HG02840 (cell line): ENCODE results near the gene SPIB.

Source experiments
- ATAC-seq: cut with Tn5 transposase; IDR thresholded peaks from one replicate; pipeline ENCODE4 v1.9.1; 2021; ENCODE audit warnings: mild to moderate bottlenecking, moderate library complexity, moderate number of reproducible peaks; ENCODE audit not compliant: unreplicated experiment, low FRiP score

SPIB gene

DNA sequence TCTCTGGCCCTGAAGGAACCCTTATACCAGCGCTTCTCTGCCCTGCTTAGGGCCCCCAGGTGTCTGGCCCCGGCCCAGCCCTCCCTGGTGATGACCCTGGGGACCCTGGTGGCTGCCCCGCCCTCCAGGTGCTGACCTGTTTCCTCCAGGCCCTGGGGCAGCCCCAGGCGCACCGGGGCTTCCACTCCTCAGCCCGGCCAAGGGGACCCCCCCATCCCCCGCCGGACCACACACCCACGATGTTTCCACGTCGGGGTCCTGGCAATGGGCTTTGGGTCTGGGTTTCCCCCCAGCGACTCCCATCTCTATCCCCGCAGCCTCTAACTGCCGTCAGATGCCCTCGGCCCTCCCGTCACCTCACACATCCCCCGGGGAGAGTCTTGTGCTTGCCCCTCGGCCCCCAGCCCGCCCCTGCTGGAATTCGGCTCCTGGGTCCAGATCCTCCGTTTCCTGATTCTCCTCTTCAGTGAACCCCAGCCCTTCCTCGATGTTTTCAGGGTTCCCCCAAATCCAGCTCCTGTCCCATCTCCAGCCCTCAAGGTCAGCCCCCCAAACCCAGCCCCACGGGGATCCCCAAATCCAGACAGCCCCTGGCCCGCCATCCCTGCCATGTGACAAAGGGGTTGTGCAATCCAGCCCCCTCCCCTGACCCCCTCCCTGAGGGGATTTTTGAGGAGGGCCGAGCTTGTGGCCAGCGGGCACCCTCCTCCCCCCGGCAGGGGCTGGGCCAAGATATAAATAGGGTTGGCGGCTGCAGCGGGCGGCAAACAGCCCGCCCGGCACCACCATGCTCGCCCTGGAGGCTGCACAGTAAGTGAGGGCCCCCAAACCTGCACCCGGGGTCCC is at the start of gene SPIB:
Gene SPIB, plus strand, starts transcription at position 763 of the 846 bp plus-strand sequence. Its CDS starts 25 bp downstream, at position 788.
- ATAC-seq = no peak

DNA sequence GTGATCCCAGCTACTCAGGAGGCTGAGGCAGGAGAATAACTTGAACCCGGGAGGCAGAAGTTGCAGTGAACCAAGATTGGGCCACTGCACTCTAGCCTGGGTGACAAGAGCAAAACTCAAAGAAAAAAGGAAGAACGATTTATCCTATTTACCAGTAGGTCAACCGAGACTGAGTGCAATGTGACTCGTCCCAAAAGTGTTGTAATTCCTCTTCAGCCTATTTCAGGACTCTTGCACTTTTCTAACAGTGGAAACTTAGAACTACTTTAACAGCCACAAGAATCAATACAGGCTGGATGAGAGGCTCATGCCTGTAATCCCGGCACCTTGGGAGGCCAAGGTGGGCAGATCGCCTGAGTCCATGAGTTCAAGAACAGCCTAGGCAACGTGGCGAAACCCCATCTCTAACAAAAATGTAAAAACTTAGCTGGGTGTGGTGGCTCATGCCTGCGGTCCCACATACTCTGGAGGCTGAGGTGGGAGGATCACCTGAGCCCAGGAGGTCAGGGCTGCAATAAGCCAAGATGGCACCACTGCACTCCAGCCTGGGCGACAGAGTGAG is 46.7 kb upstream of the SPIB start:
- ATAC-seq = no peak

DNA sequence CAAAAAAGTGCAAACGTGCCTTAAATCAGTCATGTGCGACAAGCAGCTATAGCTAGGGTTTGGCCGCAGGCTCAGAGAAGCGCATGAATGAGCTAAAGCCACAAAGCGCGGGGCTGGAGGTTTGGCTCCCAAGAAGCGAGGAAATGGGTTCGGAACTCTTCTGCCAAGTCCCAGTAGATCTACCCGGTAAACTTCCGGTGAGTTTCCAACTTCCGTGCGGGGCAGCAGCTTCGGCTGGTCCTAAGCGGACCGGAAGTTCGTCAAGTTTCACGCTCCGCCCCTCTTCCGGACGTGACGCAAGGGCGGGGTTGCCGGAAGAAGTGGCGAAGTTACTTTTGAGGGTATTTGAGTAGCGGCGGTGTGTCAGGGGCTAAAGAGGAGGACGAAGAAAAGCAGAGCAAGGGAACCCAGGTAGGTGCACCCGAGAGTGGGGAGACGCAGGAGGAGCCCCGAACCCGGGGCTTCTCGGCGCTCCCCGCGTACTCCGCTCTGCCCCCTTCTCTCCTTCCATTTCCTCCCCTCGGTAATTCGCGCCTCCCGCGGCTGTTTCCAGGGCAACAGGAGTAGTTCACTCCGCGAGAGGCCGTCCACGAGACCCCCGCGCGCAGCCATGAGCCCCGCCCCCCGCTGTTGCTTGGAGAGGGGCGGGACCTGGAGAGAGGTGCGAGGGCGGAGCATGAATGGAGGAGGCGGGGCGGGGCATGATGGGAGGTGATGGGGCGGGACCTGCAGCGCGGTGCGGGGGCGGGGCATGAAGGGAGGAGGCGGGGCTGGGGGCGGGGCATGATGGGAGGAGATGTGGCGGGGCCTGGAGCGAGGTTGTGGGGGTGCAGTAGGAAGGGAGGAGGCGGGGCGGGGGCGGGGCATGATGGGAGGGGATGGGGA is 42.3 kb upstream of the SPIB start, which contains the start of gene NR1H2:
Gene NR1H2, plus strand, starts transcription at position 292 of the 885 bp plus-strand sequence. CDS start 1,149 bp downstream, outside the sequence.
- ATAC-seq = peak; percentile 86

DNA sequence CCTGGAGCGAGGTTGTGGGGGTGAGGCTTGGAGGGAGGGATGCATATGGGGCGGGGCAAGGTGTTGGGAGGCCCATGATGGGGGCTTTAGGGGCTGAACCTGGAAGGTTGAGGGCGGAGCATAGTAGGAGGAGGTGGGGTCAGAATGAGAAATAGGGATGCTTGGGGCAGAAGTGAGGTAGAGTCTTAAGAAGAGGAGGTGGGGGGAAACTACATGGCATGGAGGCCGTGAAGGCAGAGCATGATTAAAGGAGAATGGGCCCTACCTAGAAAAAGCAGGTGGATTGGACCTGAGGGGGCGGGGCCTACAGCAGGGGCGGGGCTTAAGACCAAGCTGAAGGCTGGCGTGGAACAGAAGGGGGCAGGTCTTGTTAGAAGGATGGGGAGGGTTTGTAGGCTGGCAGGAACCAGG is 41.7 kb upstream of the SPIB start:
- no peak for ATAC-seq

DNA sequence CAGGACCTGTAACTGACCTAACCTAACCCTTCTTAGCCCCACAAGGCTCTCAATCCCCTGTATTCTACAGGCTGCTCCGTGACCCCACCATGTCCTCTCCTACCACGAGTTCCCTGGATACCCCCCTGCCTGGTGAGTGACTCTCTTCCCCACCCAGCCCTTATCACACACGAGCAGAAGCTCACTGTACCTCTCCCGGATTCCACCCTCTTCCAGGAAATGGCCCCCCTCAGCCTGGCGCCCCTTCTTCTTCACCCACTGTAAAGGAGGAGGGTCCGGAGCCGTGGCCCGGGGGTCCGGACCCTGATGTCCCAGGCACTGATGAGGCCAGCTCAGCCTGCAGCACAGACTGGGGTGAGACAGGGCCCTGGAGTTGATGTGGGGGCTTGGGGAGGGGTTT is 41.2 kb upstream of the SPIB start:
- ATAC-seq = no peak

DNA sequence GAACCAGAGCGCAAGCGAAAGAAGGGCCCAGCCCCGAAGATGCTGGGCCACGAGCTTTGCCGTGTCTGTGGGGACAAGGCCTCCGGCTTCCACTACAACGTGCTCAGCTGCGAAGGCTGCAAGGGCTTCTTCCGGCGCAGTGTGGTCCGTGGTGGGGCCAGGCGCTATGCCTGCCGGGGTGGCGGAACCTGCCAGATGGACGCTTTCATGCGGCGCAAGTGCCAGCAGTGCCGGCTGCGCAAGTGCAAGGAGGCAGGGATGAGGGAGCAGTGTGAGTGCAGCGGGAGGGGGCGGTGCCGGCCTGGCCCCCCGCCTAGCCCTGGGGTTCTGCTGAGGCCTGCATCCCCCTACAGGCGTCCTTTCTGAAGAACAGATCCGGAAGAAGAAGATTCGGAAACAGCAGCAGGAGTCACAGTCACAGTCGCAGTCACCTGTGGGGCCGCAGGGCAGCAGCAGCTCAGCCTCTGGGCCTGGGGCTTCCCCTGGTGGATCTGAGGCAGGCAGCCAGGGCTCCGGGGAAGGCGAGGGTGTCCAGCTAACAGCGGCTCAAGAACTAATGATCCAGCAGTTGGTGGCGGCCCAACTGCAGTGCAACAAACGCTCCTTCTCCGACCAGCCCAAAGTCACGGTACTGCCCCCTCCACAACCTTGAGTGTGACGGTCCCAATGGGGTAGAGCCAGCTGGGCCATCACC is 40.4 kb upstream of the SPIB start:
- ATAC-seq = no peak

DNA sequence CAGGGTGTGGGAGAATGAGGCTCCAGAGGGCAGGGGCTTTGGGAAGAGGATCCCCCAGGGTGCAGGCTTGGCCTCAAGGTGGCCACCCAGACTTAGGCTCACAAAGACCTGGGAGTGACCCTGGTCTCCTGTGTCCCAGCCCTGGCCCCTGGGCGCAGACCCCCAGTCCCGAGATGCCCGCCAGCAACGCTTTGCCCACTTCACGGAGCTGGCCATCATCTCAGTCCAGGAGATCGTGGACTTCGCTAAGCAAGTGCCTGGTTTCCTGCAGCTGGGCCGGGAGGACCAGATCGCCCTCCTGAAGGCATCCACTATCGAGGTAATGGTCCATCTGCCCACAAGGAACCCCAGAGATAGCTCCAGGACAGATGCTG is 39.9 kb upstream of the SPIB start:
- ATAC-seq = no peak

DNA sequence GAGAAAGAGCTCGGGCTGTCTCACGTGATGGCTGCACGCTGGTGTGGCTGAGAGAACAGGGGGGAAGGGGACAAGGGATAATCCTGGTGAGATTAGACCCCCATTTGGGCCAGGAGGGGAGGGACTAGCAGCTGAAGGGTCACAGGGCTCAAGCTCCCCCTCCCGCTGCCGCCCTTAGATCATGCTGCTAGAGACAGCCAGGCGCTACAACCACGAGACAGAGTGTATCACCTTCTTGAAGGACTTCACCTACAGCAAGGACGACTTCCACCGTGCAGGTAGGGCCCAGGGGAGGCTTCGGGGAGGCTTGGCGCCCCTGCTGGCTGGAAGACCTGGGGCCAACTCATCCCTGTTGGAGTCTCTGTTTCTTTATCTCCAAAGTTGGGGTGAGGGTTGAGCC is 39.1 kb upstream of the SPIB start:
- no peak for ATAC-seq

DNA sequence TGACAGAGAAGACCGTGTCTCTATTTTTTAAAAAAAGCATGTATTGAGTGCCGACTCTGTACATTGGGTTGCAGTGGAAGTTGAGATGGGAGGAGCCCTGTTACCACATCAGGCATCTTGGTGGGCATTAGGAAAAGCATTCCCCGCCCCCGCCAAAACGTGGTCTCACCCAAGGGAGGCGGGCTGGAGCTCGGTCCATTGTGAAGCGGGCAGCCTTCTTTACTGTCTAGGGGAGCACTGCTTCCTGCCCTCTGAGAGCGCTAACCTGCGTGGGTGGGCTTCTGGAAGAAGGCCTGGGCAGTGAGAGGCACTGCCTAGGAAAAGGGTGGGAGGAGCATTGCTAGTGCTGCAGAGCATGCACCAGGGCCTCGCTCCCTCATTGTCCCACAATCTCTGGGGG is 38.6 kb upstream of the SPIB start:
- ATAC-seq = no peak

DNA sequence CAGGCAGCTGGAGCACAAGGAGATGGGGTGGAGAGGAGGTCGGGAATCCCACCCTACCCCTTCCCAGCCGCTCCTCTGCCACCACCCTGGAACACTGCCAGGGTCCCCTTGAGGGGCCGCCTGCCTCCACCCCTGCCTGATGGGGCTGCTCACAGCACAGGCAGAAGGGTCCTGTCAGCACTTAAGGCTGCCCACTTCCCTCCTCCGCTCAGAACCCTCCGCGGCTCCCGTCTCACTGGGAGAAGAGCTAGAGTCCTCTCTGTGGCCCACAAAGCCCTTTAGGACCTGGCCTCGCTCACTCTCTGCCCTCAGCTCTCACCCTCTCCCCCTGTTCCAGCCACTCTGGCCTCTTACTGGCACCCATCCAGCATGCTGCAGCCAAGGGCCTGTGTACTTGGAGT is 38.0 kb upstream of the SPIB start:
- no peak for ATAC-seq

DNA sequence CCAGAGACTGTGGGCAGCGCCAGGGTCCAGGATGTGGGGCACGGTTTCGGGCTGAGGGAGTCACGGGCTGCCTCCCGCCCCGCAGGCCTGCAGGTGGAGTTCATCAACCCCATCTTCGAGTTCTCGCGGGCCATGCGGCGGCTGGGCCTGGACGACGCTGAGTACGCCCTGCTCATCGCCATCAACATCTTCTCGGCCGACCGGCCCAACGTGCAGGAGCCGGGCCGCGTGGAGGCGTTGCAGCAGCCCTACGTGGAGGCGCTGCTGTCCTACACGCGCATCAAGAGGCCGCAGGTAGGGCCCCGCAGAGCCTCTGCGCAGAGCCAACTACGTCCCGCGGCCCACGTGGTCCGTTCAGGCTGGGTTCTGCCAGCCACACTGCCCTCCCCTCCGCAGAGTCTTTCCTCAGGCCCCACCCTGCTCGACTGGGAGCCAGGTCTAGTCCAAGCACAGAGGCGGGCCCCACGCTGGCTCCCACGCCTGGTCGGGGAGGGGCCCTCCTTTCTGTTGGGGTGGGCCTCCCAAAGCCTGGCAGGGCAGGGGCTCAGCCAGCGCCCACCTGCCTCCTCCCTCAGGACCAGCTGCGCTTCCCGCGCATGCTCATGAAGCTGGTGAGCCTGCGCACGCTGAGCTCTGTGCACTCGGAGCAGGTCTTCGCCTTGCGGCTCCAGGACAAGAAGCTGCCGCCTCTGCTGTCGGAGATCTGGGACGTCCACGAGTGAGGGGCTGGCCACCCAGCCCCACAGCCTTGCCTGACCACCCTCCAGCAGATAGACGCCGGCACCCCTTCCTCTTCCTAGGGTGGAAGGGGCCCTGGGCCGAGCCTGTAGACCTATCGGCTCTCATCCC is 36.6 kb upstream of the SPIB start:
- ATAC-seq = no peak

DNA sequence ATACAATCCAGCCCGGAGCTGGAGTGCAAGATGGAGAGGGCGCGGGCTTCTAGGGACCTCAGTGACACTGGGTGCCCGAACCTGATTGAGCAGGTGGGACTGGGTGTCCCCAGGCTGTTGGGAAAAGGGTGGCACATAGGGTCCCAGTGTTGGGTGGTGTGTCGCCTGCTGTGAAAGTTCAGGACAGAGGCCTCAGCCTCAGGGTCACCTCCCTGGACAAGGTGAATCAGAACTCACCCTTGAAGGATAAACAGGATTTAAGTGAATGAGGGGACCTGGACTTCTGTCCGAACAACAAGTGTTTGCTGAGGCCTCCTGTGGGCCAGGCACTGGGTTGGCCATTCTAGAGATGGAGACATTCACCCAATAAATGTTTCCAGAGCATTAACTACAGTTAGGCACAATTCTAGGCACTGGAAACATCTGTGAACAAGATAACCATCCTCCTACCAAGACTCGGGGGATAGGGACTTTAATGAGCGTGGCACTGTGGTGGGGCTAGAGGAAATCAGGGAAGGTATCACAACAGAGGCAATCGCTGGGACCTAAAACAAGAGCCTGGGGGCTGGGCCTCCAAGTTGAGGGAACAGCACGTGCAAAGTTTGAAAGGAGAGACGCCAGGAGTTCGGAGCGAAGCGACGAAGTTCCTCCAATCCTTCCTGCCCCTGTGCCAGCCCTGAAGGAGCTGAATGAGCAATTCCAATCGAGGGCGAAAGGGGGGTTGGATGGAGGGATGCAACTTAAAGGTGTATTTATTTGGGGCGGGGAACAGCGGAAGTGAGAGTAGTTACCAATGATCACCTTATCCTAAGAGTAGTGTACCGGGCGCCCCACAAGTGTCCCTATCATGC is 35.5 kb upstream of the SPIB start:
- ATAC-seq = no peak

DNA sequence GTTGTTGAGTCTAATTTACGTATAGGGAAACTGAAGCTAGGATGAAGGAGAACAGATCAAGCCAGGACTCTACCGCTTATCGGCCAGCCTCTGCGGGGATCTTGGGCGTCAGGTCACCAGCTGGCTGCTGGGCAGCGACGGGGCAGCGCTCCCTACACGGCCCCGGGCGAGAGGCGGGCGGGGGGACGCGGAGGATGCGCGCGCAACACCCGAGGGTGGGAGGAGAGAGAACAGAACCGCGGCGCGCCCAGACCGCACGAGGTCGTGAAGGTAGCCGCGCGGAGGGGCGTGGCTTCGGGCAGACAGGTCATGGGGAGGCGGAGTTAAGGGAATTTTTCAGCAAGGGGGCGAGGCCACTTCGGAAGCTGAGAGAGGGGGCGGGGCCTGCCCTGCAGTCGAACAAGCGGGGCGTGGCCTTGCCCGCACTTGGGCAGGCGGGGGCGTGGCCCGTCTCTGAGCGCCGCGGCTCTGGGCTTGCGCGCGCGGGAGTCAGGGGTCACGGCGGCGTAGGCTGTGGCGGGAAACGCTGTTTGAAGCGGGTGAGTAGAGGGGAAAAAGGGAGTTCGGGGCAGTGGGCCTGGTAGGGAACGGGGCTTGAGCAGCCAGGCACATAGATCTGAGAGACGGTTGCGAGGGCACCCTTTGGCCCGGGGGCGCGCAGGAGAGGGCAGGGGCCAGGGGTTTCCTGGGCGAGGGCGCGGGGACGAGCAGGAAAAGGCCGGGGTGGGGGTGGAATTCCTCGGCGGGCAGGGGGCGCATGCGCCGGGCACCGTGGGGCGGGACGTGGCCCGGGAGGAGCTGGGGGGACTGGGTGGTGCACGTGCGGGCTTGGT is 34.7 kb upstream of the SPIB start, which contains the start of gene POLD1:
Gene POLD1, plus strand, starts transcription at position 496 of the 833 bp plus-strand sequence. CDS start 14,505 bp downstream, outside the sequence.
- peak; percentile 76 for ATAC-seq

DNA sequence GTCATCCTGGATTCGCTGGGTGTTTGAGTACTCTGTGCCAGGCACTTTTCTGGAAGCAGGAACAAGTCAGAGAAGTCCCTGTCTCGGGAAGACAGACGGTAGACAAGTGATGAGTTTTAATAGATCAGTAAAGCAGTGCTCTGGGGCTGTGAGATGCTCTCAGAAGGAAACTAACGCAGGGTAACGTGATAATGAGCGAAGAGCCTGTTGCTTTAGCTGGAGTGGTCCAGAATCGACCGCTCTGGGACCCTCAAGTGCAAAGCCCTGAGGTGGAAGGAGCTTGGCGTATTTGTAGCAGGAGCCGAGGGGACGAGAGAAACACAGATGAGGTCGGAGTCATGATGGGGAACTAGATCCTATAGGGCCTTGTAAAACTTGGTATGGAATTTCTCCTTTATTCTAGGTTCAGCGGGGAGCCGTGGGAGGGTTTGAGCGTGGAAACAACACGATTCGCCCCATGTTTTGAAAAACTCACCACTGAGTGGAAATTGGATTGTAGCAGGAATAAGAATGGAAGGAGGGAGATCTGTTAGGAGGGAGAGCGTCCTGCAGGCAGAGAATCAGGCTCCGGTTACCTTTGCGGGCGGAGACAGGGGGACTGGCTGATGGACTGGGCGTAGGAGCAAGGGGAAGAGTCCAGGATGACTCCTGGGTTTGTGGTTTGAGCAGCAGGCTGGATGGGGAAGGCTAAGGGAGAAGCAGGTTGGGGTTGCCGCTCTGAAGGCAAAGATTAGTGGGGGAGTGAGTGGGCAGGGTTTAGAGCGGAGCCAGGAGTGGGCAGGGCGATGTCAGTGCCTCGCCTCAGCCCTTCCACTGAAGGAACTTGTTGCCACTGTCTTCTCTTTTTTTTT is 33.8 kb upstream of the SPIB start:
- ATAC-seq = no peak

DNA sequence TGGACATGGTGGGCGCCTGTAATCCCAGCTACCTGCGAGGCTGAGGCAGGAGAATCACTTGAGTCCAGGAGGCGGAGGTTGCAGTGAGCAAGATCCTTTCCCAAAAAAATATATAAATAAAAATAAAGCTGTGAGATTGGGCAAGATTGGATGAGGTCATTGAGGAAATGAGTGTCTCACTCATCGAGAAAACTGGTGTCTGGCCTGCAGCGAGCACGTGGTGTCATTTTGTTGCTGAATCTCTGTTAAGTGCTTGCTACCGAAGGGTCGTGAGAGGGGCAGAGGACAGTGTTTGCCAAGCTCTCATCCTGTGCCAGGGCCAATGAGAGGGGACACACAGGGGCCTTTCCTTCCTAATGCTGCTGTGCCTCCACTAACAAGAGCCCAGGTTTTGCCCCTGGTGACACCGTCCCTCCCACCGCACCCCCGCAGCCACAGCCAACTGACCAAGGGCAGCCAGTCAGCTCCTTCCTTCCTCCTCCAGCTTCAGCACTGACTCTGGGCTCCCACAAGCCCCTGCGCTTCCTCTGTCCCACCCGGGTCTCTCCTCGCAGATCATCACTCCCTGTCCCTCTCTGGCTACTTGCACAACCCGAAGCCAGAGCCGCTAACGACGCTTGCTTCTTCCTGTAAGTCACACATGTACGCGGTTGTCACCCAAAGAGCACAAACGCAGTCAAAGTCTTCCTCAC is 31.4 kb upstream of the SPIB start:
- no peak for ATAC-seq

DNA sequence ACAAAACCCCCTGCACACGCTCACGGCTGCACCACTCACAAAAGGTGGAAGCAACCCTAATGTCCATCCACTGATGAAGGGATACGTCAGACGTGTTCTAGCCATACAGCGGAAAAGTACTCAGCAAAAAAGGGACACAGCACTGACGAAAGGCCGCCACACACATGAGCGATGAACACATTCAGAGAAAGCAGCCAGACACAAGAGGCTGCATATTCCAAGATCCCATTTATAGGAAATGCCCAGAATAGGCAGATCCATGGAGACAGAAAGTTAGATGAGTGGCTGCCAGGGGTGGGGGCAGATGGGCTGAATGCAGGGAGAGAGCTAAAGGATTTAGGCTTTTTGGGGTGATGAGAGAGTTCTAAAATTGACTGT is 30.9 kb upstream of the SPIB start:
- ATAC-seq = no peak
